Urothelium cell line (cell line): Measurements from ENCODE around the gene CNOT2.
"Not testable (repeated sequence)": the region's sequence is repeated elsewhere in the genome, so short reads cannot be mapped to it uniquely, and the experiment has no call there.

Experiments
- DNase-seq: peaks from one replicate; pipeline ENCODE4 v3.0.0; 2011; ENCODE audit warnings: low spot score, mixed read lengths
- FAIRE-seq: peaks from 2 replicates; lab custom pipeline; 2011; peaks lifted over from hg19 to GRCh38; lab: Jason Lieb, UNC

Gene CNOT2

GRCh38 chr12:70292017-70292776, 49.0 kb downstream of the CNOT2 start:
- DNase-seq (no peak), FAIRE-seq (no peak)

GRCh38 chr12:70304684-70305555, 61.7 kb downstream of the CNOT2 start:
- not testable (repeated sequence) for FAIRE-seq, DNase-seq

GRCh38 chr12:70305794-70306193, 62.6 kb downstream of the CNOT2 start:
- FAIRE-seq (no peak), DNase-seq (no peak)

GRCh38 chr12:70306676-70307075, 63.4 kb downstream of the CNOT2 start:
- FAIRE-seq (no peak), DNase-seq (no peak)

- DNase-seq, result no peak
- FAIRE-seq, result no peak
Observed at GRCh38 chr12:70307868-70308267, 64.6 kb downstream of the CNOT2 start.

GRCh38 chr12:70309348-70309747, 66.1 kb downstream of the CNOT2 start:
- no peak for FAIRE-seq
- no peak for DNase-seq

- no peak for FAIRE-seq
- DNase-seq, result no peak
Observed at GRCh38 chr12:70314145-70314544, 70.9 kb downstream of the CNOT2 start.

- FAIRE-seq, result no peak
- DNase-seq, result no peak
Observed at GRCh38 chr12:70317781-70318180, 74.5 kb downstream of the CNOT2 start.

GRCh38 chr12:70319605-70320004, 76.4 kb downstream of the CNOT2 start:
- FAIRE-seq, result no peak
- no peak for DNase-seq

GRCh38 chr12:70321191-70321590, 78.0 kb downstream of the CNOT2 start:
- FAIRE-seq, result no peak
- DNase-seq, result no peak

- no peak for DNase-seq
- FAIRE-seq, result no peak
Observed at GRCh38 chr12:70327541-70327940, 84.3 kb downstream of the CNOT2 start.

GRCh38 chr12:70329728-70330127, 86.5 kb downstream of the CNOT2 start:
- FAIRE-seq (no peak), DNase-seq (no peak)

- FAIRE-seq, result no peak
- DNase-seq, result no peak
Observed at GRCh38 chr12:70330158-70330557, 86.9 kb downstream of the CNOT2 start.

- DNase-seq, result no peak
- FAIRE-seq, result no peak
Observed at GRCh38 chr12:70332236-70332635, 89.0 kb downstream of the CNOT2 start.

- no peak for FAIRE-seq
- DNase-seq, result no peak
Observed at GRCh38 chr12:70334742-70335141, 91.5 kb downstream of the CNOT2 start.

GRCh38 chr12:70338531-70338930, 95.3 kb downstream of the CNOT2 start:
- FAIRE-seq, result no peak
- no peak for DNase-seq

GRCh38 chr12:70351076-70351475, 107.8 kb downstream of the CNOT2 start:
- FAIRE-seq, result no peak
- no peak for DNase-seq

- no peak for FAIRE-seq
- DNase-seq, result no peak
Observed at GRCh38 chr12:70353780-70354660, 110.8 kb downstream of the CNOT2 start.

GRCh38 chr12:70354787-70355186, 111.6 kb downstream of the CNOT2 start:
- FAIRE-seq, result no peak
- DNase-seq, result no peak

GRCh38 chr12:70355972-70356371, 112.7 kb downstream of the CNOT2 start:
- no peak for DNase-seq
- FAIRE-seq, result no peak
